Measurements from ENCODE around the gene TUBB1. TPM values are rescaled to one million over a fixed set of nuclear protein-coding genes. Genes with fewer than 3 reads are reported as not detected.

Gene TUBB1
- not detected in 2 replicates for total RNA-seq

DNA sequence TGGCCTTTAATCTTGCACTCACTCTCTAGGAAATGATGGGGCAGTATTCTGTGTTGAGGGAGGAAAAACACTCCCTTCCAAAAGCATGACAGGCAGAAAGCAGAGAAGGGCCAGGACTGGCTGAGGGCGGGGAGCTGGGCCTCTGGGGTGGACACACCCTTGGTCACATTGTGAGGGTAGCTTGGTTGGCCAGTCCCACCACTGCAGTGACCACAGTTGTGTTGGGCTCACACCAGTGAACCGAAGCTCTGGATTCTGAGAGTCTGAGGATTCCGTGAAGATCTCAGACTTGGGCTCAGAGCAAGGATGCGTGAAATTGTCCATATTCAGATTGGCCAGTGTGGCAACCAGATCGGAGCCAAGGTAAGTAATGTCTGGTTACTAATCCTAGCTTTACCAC lies at the start of gene TUBB1:
TSS of gene TUBB1 (plus strand) at position 213 of the 400 bp plus-strand sequence. CDS start at position 307, 94 bp downstream.

DNA sequence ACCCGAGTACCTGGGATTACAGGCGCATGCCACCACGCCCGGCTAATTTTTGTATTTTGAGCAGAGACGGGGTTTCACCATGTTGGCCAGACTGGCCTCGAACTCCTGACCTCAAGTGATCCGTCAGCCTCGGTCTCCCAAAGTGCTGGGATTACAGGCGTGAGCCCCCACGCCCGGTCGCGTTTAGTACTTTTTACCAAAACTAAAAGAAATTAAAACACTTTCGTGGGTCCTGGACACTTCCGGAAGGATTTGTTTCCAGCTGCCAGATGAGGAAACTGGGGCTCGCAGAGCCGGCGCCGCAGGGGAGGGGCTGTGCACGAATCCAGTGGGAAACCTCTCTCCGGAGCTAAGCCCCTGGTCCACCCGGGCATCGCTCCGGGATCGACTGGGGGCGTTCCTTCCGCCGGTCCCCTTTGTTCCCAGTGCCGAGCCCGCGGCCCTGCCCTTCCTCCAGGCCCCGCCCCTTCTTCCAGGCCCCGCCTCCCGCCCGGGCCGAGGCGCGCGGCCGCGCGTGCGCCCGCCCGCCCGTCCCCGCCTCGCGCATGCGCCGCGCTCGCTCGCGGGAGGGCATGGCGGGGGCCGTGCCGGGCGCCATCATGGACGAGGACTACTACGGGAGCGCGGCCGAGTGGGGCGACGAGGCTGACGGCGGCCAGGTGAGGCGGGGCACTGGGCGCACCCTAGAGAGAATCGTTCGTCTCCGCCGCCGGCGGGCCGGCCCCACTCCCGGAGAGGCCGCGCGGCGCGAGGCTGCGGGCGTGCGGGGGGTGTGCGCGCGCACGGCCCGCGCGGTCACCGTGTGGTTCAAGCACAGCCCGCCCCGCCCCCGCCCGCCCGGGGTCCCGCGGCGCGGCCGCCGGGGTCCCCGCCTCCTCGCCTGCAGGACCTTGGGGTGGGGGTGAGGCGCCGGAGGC lies 38.3 kb upstream of the TUBB1 start, which contains the start of gene NELFCD:
TSS of gene NELFCD (plus strand) at position 546 of the 917 bp plus-strand sequence. CDS start at position 600, 54 bp downstream.

DNA sequence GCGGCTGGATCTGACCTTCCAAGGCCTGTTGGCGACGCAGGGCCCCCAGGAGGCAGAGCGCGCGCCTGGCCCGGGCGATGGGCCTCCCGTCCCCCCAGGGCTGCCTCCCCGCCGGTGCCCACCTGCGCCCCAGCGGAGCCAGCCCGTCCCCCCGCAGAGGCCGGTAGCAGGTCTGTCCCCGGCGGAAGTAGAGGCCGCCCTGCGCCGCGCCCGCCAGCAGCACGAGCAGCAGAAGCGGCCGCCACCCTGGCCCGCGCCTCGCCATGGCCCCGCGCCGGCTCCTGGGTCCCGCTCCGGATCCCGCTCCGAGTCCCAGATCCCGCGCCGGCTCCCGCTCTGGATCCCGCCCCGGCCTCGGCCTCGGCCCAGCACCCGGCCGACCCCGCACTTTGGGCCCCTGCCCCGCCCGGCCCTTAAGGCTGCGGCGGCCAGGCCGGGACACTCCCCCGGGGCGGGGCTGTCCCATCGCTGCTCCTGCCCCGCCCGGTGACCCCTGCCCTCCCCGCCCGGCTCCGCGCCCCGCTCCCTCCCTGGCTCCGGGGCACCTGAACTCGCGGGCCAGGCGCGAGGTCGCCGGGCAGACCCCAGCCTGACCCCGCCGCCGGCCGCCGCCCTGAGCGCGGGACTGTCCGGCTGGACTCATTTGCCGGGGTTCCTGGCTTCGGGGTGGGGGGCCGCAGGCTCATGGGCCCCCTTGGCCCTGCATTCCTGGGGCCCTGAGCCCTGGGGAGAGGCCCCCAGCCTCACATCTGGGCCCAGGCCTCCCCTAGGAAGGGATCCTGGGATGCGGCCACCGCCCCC lies 12.2 kb upstream of the TUBB1 start, which contains the start of gene CTSZ:
TSS of gene CTSZ (minus strand) at position 391 of the 801 bp plus-strand sequence. CDS start at position 265, 126 bp downstream.

DNA sequence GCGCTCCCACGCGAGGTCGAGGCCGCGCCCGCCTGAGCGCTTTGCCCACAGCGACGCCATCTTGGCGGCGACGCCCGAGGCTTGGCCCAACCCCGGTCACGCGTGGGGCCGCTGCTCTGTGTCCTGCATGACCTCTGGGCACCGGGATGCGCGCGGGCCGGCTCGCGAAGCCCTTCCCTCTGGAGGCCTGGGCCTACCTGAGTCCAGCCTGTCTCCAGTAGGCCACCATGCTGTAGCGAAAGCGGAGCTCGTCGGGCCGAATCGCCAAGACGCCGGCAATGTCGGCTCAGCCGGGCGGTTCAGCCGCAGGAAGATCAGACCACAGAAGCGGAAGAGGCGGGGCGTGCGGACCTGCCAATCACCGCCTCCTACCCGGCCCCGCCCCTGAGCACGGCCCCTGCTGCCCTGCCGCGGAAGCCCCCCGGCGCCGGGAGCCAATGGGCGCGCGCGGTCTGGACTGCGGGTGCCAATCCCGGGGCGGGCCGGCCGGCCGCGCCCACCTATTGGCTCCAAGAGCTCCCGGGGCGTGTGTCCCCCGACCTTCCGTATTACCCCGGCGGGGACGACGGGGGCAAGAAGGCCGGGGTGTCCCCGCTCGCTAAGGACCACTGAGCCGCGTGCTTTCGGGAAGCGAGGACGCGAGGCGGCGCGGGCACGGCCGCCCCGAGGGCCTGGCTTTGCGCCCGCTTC lies 12.9 kb downstream of the TUBB1 start, which contains the start of gene ATP5F1E:
TSS of gene ATP5F1E (minus strand) at position 313 of the 690 bp plus-strand sequence. CDS start at position 229, 84 bp downstream.

GRCh38 chr20:59042151-59042795 lies 23.0 kb downstream of the TUBB1 start, which contains the start of gene PRELID3B:
TSS of gene PRELID3B (minus strand) at chr20:59042786. CDS start at chr20:59042730, 56 bp downstream.

Other genes starting within 250 kb of the TUBB1 start
- gene GNAS-AS1, start 168.5 kb upstream of the TUBB1 start, total RNA-seq = under 0.01 and 0.15 TPM in 2 replicates
- 269 and 362 TPM in 2 replicates for gene GNAS, start 166.7 kb upstream of the TUBB1 start, total RNA-seq
- gene NELFCD, start 38.2 kb upstream of the TUBB1 start, total RNA-seq = 56.2 and 63.2 TPM in 2 replicates
- gene CTSZ, start 12.2 kb upstream of the TUBB1 start, total RNA-seq = 227 and 281 TPM in 2 replicates
- 20.4 and 36.1 TPM in 2 replicates for gene ATP5F1E, start 12.9 kb downstream of the TUBB1 start, total RNA-seq
- gene PRELID3B, start 23.4 kb downstream of the TUBB1 start, total RNA-seq = 78.6 and 86.3 TPM in 2 replicates
- not detected in 2 replicates for gene ZNF831, start 144.4 kb downstream of the TUBB1 start, total RNA-seq